D721Med (cell line): ENCODE results near the gene LAMA3.

Experiments
- DNase-seq: peaks from one replicate; pipeline ENCODE4 v3.0.0; 2011; ENCODE audit warnings: low spot score; ENCODE audit not compliant: insufficient read length
- FAIRE-seq: peaks from 2 replicates; lab custom pipeline; 2011; peaks lifted over from hg19 to GRCh38; lab: Jason Lieb, UNC
- TF ChIP-seq, protein P1 (sequence below): IDR thresholded peaks from 2 replicates; pipeline ENCODE4 v1.5.1; 2012; ENCODE audit warnings: mild to moderate bottlenecking, control low read depth; ENCODE audit not compliant: insufficient read depth; ENCODE audit errors: missing control alignments

Gene LAMA3

DNA sequence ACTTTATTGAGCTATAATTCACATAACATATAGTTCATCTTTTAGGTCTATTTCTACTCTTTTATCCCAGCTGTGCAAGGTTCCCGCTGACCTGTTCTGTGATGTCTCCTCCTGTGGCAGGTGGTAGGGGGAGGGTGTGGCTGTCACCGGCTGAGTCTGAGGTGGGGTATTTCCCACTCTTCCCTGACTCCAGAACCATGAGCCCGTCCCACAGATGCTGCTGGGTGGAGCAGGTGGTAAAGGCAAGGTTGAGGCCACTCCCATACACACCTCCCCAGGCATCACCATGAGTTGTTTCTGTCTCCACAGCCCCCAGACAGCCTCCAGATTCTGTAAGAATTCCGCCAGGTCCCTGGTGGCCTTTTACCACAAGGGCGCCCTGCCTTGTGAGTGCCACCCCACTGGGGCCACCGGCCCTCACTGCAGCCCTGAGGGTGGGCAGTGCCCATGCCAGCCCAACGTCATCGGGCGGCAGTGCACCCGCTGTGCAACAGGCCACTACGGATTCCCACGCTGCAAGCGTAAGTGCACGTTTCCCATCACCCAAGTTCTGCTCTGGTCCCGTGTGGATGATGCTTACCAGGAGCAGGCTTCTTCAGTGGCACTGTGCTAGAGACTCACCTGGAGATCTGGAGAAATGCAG lies 156.9 kb downstream of the LAMA3 start:
- DNase-seq (no peak), FAIRE-seq (no peak)
- TF ChIP-seq, protein P1, sequence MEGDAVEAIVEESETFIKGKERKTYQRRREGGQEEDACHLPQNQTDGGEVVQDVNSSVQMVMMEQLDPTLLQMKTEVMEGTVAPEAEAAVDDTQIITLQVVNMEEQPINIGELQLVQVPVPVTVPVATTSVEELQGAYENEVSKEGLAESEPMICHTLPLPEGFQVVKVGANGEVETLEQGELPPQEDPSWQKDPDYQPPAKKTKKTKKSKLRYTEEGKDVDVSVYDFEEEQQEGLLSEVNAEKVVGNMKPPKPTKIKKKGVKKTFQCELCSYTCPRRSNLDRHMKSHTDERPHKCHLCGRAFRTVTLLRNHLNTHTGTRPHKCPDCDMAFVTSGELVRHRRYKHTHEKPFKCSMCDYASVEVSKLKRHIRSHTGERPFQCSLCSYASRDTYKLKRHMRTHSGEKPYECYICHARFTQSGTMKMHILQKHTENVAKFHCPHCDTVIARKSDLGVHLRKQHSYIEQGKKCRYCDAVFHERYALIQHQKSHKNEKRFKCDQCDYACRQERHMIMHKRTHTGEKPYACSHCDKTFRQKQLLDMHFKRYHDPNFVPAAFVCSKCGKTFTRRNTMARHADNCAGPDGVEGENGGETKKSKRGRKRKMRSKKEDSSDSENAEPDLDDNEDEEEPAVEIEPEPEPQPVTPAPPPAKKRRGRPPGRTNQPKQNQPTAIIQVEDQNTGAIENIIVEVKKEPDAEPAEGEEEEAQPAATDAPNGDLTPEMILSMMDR = no peak

DNA sequence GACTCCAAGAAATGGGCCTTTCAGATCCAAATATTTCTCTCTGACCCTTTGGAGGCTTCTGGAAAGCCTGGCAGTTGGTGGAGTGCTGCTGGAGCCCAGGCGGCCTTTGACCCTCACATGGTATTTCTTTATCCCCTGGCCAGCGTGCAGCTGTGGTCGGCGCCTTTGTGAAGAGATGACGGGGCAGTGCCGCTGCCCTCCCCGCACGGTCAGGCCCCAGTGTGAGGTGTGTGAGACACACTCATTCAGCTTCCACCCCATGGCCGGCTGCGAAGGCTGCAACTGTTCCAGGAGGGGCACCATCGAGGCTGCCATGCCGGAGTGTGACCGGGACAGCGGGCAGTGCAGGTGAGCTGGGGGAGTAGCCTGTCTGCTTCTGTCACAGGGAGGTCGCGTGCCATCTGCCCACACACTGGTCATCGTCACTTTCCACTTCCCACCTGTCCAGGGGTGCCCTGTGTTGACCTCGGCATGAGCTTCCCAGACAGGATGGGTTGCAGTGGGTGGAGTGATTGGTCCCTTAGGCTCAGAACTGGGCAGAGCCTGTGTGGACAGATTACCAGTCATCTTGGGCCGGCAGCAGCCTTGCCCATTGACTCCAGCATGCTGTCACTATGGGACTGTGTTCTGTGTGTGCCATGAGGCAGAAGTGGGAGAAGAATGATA lies 158.2 kb downstream of the LAMA3 start:
- DNase-seq = no peak
- no peak for FAIRE-seq
- TF ChIP-seq, protein P1 = no peak

- FAIRE-seq = no peak
- DNase-seq = no peak
- TF ChIP-seq, protein P1 = no peak
Measured at GRCh38 chr18:23849141-23849540, 159.9 kb downstream of the LAMA3 start.

GRCh38 chr18:23850215-23850614 lies 161.0 kb downstream of the LAMA3 start:
- no peak for FAIRE-seq
- TF ChIP-seq, protein P1 = no peak
- no peak for DNase-seq

- FAIRE-seq (no peak), DNase-seq (no peak)
- TF ChIP-seq, protein P1 = no peak
Measured at GRCh38 chr18:23851470-23852002, 162.3 kb downstream of the LAMA3 start.

DNA sequence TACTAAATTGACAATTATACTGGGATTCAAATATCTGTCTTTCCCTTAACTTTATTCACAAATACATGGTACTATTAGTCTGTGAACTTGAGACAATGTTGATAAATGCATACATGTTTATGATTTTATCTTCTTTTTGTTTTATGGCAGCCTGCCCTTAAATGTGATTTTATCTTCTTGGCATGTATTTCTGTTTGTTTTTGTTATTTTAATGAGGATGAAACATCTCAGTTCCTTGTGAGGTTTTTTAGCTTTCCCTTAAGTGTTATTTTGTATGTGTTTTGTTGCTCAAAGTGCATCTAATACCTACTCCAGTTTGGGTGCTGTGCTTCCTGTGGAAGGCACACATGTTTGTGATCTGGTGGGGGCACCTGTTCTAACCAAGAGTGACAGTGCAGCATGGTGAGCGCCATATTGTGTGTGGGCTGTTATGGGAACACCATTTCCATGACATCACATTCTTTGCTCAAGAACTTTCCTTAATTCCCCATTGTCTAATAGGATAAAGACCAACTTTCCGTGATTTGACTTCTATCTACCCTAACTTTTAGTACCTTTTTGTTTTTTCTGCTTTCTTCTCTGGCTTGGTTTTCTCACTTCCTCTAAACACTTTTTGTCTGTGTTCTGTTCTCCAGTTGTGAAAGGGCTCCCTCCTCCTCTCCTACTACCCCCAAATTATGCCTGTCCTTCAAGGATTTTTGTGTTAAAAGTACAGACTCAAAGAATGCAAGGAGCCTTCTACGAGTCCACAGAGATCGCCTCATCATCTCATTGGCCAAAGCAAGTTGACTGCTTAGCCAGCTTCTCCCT lies 163.2 kb downstream of the LAMA3 start:
- FAIRE-seq (no peak), DNase-seq (no peak)
- TF ChIP-seq, protein P1 = no peak
